Mesodermal cell (in vitro differentiated cells): ENCODE data around the gene CNTD1.
"Not testable (repeated sequence)": the region's sequence is repeated elsewhere in the genome, so short reads cannot be mapped to it uniquely, and the experiment has no call there.

ENCODE experiments used
- H3K27ac ChIP-seq: 2 replicates; pipeline ENCODE4 v1.7.0; 2013; ENCODE audit warnings: mild to moderate bottlenecking, low read depth, low read length, moderate library complexity; ENCODE audit not compliant: severe bottlenecking
- H3K36me3 ChIP-seq: 2 replicates; pipeline ENCODE4 v1.7.1; 2013; ENCODE audit warnings: mild to moderate bottlenecking, low read length, moderate library complexity; ENCODE audit not compliant: control insufficient read depth, insufficient read depth
- H3K4me1 ChIP-seq: one replicate; pipeline ENCODE4 v1.7.1; 2013; ENCODE audit warnings: mild to moderate bottlenecking, low read length; ENCODE audit not compliant: insufficient read depth, control insufficient read depth, poor library complexity, severe bottlenecking
- H3K4me3 ChIP-seq: 2 replicates; pipeline ENCODE4 v1.7.0; 2013; ENCODE audit warnings: low read length, control low read depth, mild to moderate bottlenecking; ENCODE audit not compliant: insufficient read depth, poor library complexity, severe bottlenecking; ENCODE audit errors: extremely low read depth
- H3K9me3 ChIP-seq: 2 replicates; pipeline ENCODE4 v1.7.1; 2013; ENCODE audit warnings: mild to moderate bottlenecking, low read length, moderate library complexity; ENCODE audit not compliant: control insufficient read depth
- WGBS, 2 experiments: methylation state at CpG; one replicate each; pipeline ENCODE4 v1.1.5; 2013; ENCODE audit warnings: missing lambda C conversion rate in 2 of 2; ENCODE audit not compliant: insufficient coverage in 2 of 2; 5-methylcytosine and 5-hydroxymethylcytosine counted together

Gene CNTD1

DNA sequence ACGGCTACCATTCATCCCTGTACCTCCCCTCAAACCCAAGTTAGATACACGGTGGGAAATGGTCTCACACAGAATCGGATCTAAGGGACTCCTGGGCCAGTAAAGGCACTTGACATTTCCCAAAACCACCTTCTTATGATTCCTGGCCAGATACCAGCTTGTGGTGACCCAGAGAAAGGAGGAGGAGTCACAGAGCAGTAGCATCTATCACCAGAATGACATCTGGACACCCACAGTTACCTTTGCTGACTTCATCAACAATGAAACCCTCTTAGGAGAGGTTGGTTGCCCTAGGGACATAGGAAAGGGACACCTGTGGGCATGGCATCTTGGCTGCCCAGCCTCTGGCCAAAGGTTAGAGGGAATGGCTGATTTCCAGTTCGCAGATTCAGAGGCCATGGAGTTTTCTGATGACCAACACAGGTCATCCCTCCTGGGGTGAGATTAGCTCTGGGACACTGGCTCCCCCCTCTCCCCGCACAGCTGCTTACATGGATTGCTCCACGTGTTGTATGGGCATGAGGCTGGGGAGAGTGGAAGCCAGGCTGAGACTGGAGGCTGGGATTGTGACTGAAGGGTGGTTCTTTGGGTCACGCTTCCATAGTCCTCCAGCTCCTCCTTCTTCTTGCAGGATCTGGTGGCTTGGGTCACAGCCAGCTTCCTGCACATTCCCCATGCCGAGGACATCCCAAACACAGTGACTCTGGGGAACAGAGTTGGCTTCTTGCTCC is 51.0 kb downstream of the CNTD1 start:
- 82 to 90% methylated on average over 4 to 5 of the region's 8 CpGs for WGBS, 2 experiments
- no peak overlapping the region for H3K4me3 ChIP-seq

GRCh38 chr17:42850954-42851353 is 52.3 kb downstream of the CNTD1 start, which contains the start of gene AOC3:
TSS of gene AOC3 (plus strand) at chr17:42851199. CDS start at chr17:42851344, 145 bp downstream.
- no peak within 1 kb of the TSS for H3K27ac ChIP-seq
- no peak within 1 kb of the TSS for H3K4me3 ChIP-seq
- no peaks in the 10 kb centered on the region for H3K9me3 ChIP-seq
- H3K36me3 ChIP-seq: no peaks in the 10 kb centered on the region
- peaks cover 4% of the 10 kb centered on the region for H3K4me1 ChIP-seq
- WGBS, 2 experiments: 74 to 75% methylated on average over 6 to 9 of the region's 9 CpGs

More for the DNA sequence above, 51.0 kb downstream of the CNTD1 start:
- Histone ChIP-seq H3K36me3 (peaks cover 13% of the 10 kb centered on the region), H3K4me1 (peaks cover 4% of the 10 kb centered on the region), H3K9me3 (no peaks in the 10 kb centered on the region), H3K27ac (no peak overlapping the region)

GRCh38 chr17:42851371-42852240 is 52.9 kb downstream of the CNTD1 start:
- not testable (repeated sequence) for H3K4me1 ChIP-seq, H3K27ac ChIP-seq, H3K9me3 ChIP-seq, H3K4me3 ChIP-seq, H3K36me3 ChIP-seq
- 100% methylated on average over 5 of the region's 28 CpGs; no CpG with 5 or more reads in 1 of the 2 experiments for WGBS, 2 experiments

DNA sequence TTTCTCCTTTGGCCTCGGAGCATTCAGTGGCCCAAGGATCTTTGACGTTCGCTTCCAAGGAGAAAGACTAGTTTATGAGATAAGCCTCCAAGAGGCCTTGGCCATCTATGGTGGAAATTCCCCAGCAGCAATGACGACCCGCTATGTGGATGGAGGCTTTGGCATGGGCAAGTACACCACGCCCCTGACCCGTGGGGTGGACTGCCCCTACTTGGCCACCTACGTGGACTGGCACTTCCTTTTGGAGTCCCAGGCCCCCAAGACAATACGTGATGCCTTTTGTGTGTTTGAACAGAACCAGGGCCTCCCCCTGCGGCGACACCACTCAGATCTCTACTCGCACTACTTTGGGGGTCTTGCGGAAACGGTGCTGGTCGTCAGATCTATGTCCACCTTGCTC is 53.7 kb downstream of the CNTD1 start:
- H3K4me3 ChIP-seq: no peak overlapping the region
- WGBS, 2 experiments: 92 to 93% methylated on average over 13 to 15 of the region's 15 CpGs
- no peaks in the 10 kb centered on the region for H3K4me1 ChIP-seq

DNA sequence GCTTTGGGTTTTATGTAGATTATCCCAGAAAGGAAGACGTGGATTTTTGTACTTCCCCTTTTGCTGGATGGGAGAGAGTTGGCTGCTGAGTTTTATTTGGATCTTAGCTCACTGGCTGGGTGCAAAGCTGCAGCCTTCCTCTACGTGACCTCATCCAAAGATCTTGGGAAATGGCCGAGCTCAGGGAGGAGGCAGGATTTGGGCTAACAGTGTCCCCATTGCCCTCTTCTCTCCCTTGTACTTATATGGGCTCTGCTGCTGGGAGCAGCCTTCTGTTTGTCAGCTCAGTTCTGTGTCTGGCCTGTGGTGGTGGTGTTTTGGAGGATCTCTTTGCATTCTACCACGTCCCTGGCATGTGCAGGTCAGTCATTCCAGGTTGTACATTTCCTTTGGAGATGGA is 54.3 kb downstream of the CNTD1 start:
- Histone ChIP-seq H3K36me3 (no peaks in the 10 kb centered on the region), H3K9me3 (no peaks in the 10 kb centered on the region), H3K4me1 (no peaks in the 10 kb centered on the region), H3K4me3 (no peak overlapping the region), H3K27ac (no peak overlapping the region)
- 92 to 96% methylated on average over 2 to 3 of the region's 4 CpGs for WGBS, 2 experiments

More for the DNA sequence above, 53.7 kb downstream of the CNTD1 start:
- Histone ChIP-seq H3K9me3 (no peaks in the 10 kb centered on the region), H3K27ac (no peak overlapping the region), H3K36me3 (no peaks in the 10 kb centered on the region)

DNA sequence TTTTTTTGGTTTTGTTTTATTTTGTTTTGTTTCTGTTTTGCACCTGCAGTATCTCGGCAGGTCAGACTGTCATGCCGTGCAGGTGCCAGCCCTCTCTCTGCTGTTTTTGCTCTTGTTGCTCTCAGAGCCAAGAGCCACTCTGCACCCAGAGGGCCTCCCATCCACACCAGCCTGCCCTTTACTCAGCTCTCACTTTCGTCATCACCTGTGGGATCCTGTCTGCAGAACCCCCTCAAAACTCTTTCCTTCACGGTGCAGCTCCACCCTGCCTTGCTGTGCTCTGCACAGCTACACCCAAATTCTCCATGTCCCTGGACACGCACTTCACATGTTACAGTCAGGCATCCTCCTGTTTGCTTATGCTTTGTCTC is 54.9 kb downstream of the CNTD1 start:
- WGBS, 2 experiments: 83 to 100% methylated on average over 5 of the region's 5 CpGs
- H3K4me1 ChIP-seq: no peaks in the 10 kb centered on the region
- H3K27ac ChIP-seq: no peak overlapping the region
- no peaks in the 10 kb centered on the region for H3K36me3 ChIP-seq
- H3K9me3 ChIP-seq: no peaks in the 10 kb centered on the region
- no peak overlapping the region for H3K4me3 ChIP-seq

DNA sequence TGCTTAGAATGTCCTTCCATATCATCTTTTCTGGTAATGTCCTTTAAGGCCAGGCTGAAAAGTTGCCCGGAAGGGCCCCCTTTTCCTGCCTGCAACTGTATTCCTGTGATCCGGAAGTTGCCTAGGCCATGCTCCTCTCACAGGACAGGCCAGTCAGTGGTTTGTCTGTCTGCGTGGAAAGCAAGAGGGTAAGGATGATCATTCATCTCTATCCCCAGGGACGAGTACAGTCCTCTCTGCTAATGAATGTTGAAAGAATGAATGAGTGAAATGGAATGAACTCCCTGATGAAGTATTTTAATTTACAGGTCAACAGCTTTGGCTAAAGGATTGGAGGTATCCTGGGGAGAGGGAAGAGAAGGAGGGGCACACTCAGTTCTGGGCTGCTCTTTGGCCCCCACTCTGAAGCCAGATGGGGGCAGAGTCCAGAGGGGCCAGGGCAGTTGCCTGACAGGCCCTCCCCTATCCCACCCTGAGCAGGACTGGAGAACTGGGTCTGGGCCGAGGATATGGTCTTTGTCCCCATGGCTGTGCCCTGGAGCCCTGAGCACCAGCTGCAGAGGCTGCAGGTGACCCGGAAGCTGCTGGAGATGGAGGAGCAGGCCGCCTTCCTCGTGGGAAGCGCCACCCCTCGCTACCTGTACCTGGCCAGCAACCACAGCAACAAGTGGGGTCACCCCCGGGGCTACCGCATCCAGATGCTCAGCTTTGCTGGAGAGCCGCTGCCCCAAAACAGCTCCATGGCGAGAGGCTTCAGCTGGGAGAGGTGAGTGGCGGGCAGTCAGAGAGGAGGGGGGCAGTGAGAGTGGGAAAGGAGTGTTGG is 55.5 kb downstream of the CNTD1 start:
- no peaks in the 10 kb centered on the region for H3K36me3 ChIP-seq

DNA sequence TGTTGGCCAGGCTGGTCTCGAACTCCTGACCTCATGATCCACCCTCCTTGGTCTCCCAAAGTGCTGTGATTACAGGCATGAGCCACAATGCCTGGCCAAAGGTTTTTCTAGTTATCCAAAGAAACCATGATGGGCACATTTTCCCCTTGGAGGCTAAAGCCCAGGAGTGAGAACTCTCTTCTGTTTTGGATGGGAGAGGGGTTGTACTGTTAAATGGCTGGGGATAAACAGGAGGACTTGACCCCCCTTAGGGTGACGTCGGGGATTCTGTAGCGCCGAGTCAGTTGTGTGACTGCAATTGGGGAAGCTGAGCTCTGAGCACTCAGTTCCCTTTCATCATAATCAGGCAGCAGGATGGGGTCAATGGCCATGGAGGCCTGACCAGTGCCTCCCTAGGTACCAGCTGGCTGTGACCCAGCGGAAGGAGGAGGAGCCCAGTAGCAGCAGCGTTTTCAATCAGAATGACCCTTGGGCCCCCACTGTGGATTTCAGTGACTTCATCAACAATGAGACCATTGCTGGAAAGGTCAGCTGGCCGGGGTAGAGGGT is 56.5 kb downstream of the CNTD1 start:
- Histone ChIP-seq H3K4me3 (no peak overlapping the region), H3K27ac (no peak overlapping the region), H3K9me3 (no peaks in the 10 kb centered on the region), H3K4me1 (no peaks in the 10 kb centered on the region), H3K36me3 (no peaks in the 10 kb centered on the region)
- 88 to 91% methylated on average over 7 to 8 of the region's 8 CpGs for WGBS, 2 experiments

More for the DNA sequence above, 55.5 kb downstream of the CNTD1 start:
- Histone ChIP-seq H3K9me3 (no peaks in the 10 kb centered on the region), H3K4me3 (no peak overlapping the region), H3K4me1 (no peaks in the 10 kb centered on the region), H3K27ac (no peak overlapping the region)
- 88 to 91% methylated on average over 7 to 8 of the region's 15 CpGs for WGBS, 2 experiments

- H3K4me1 ChIP-seq, H3K4me3 ChIP-seq, H3K27ac ChIP-seq, H3K36me3 ChIP-seq, H3K9me3 ChIP-seq: not testable (repeated sequence)
- 60 to 95% methylated on average over 1 to 3 of the region's 8 CpGs for WGBS, 2 experiments
Observed at GRCh38 chr17:42856093-42856492, 57.4 kb downstream of the CNTD1 start.

- 90 to 92% methylated on average over 5 of the region's 8 CpGs for WGBS, 2 experiments
- H3K36me3 ChIP-seq, H3K9me3 ChIP-seq, H3K27ac ChIP-seq, H3K4me1 ChIP-seq, H3K4me3 ChIP-seq: not testable (repeated sequence)
Observed at GRCh38 chr17:42856516-42856915, 57.9 kb downstream of the CNTD1 start.
